ENCODE measurements around the gene PASK. TPM values are rescaled to one million over a fixed set of nuclear protein-coding genes. Genes with fewer than 3 reads are reported as not detected.

Gene PASK
- total RNA-seq, 5 donors from 2014 or later (not counting 1 experiment from before 2014, with no cell fraction given), result 80.5 to 272 (median 167) TPM

- no peak overlapping the region for H3K27ac Mint-ChIP-seq
- H3K36me3 Mint-ChIP-seq, result peaks cover 66% of the 10 kb centered on the region
- no peak overlapping the region for H3K4me3 ChIP-seq (ENCODE audit: control insufficient read depth in 1 of 2, extremely low read depth in 1 of 2, low read length in 1 of 2)
- no peaks in the 10 kb centered on the region for H3K27me3 ChIP-seq (replicated peaks in 1 of 2; ENCODE audit: control insufficient read depth in 2 of 2, extremely low read depth in 1 of 2, insufficient read depth in 2 of 2, low read length in 1 of 2)
- peaks cover 22 to 64% of the 10 kb centered on the region in 2 donors for H3K36me3 ChIP-seq (ENCODE audit: control insufficient read depth in 2 of 2, extremely low read depth in 1 of 2, insufficient read depth in 1 of 2, low read length in 1 of 2)
- H3K4me3 Mint-ChIP-seq, result no peak overlapping the region
- POLR2A ChIA-PET, result interaction anchor here in 1 of 2 donors (0.5 kb wide), 1 partner anchor 37 kb away, joined by 3 read pairs; no protein-coding TSS in a partner anchor
- CTCF ChIA-PET, result no interaction called here
- no peaks in the 10 kb centered on the region for H3K27me3 Mint-ChIP-seq
- H3K27ac ChIP-seq (ENCODE audit: low read length), result no peak overlapping the region
- no peak for ATAC-seq (replicated peaks in 1 of 4)
- 95% methylated on average over 20 of the region's 29 CpGs for WGBS (ENCODE audit: insufficient coverage)
- DNase-seq, result no peak
- H3K4me1 ChIP-seq (ENCODE audit: control insufficient read depth in 1 of 2, extremely low read depth in 1 of 2, insufficient read depth in 2 of 2, low read length in 2 of 2), result peaks cover 9 to 16% of the 10 kb centered on the region in 2 experiments
- peaks cover 25 to 35% (median 25%) of the 10 kb centered on the region in 3 donors for H3K4me1 Mint-ChIP-seq
- peaks cover 3 to 6% (median 6%) of the 10 kb centered on the region in 3 donors for H3K9me3 Mint-ChIP-seq
- H3K9me3 ChIP-seq, result no peaks in the 10 kb centered on the region
Observed at GRCh38 chr2:241087420-241088268, 61.6 kb downstream of the PASK start.

DNA sequence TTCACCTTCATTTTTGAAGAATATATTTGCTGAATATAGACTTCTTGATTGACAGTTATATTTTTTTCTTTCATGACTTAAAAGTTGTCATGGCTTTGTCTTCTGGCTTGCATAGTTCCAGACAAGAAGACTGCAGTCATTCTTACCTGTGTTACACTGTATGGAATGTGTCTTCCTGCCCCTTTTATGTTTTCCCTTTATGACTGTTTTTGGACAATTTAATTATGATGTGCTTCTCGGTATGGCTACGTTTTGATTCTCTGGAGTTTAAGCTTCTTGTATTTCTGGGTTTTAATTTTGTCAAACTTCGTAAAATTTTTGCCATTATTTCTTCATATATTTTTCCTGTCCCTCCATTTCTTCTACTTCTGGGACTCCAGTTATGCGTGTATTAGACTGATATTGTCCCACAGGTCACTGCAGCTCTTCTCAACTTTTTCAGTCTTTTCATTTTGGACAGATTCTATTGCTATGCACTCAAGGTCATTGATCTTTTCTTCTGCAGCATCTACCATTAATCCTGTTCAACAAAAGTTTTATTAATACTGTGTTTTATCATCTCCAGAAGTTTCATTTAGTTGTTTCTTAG is 64.3 kb downstream of the PASK start:
- Mint-ChIP-seq H3K4me3 (no peak overlapping the region), H3K36me3 (peaks cover 55% of the 10 kb centered on the region), H3K4me1 (peaks cover 13 to 33% (median 17%) of the 10 kb centered on the region in 3 donors), H3K27me3 (no peaks in the 10 kb centered on the region), H3K27ac (peak overlapping the region in 1 of 2 donors; percentile 68), H3K9me3 (peaks cover 3 to 6% (median 6%) of the 10 kb centered on the region in 3 donors)
- CTCF ChIA-PET, result no interaction called here
- H3K4me3 ChIP-seq (ENCODE audit: control insufficient read depth in 1 of 2, extremely low read depth in 1 of 2, low read length in 1 of 2), result no peak overlapping the region
- H3K9me3 ChIP-seq, result no peaks in the 10 kb centered on the region
- H3K36me3 ChIP-seq (ENCODE audit: control insufficient read depth in 2 of 2, extremely low read depth in 1 of 2, insufficient read depth in 1 of 2, low read length in 1 of 2), result peaks cover 20 to 40% of the 10 kb centered on the region in 2 donors
- POLR2A ChIA-PET, result no interaction called here
- H3K4me1 ChIP-seq (ENCODE audit: control insufficient read depth in 1 of 2, extremely low read depth in 1 of 2, insufficient read depth in 2 of 2, low read length in 2 of 2), result peaks cover 9 to 15% of the 10 kb centered on the region in 2 experiments
- no peaks in the 10 kb centered on the region for H3K27me3 ChIP-seq (replicated peaks in 1 of 2; ENCODE audit: control insufficient read depth in 2 of 2, extremely low read depth in 1 of 2, insufficient read depth in 2 of 2, low read length in 1 of 2)
- H3K27ac ChIP-seq (ENCODE audit: low read length), result no peak overlapping the region
- ATAC-seq (replicated peaks in 1 of 4) (no peak), DNase-seq (no peak)
- no CpG with 5 or more reads among the region's 4 CpGs for WGBS (ENCODE audit: insufficient coverage)

DNA sequence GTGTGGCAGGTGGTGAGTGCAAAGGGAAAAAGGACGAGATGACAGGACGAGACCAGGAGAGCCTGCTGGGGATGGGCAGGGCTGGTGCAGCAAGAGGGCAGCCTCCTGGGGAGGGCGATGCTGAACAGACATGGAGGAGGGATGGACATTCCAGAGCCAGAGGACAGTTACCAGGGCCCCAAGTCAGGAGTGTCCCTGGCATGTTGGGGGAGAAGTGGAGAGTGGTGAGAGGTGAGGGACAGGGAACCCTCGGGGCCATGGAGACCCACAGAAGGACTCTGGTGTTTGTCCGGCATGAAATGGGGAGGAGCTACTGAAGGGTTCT is 66.2 kb downstream of the PASK start:
- ChIA-PET POLR2A (no interaction called here), CTCF (no interaction called here)
- no peaks in the 10 kb centered on the region for H3K9me3 ChIP-seq
- no peak overlapping the region for H3K27ac ChIP-seq (ENCODE audit: low read length)
- peaks cover 7 to 21% of the 10 kb centered on the region in 2 donors for H3K36me3 ChIP-seq (ENCODE audit: control insufficient read depth in 2 of 2, extremely low read depth in 1 of 2, insufficient read depth in 1 of 2, low read length in 1 of 2)
- WGBS (ENCODE audit: insufficient coverage), result 90% methylated on average over 5 of the region's 5 CpGs
- H3K4me3 Mint-ChIP-seq, result no peak overlapping the region
- H3K36me3 Mint-ChIP-seq, result peaks cover 39% of the 10 kb centered on the region
- H3K27ac Mint-ChIP-seq, result peak overlapping the region; percentile 40 to 69
- no peaks in the 10 kb centered on the region for H3K27me3 Mint-ChIP-seq
- ATAC-seq (replicated peaks in 1 of 4), result no peak
- H3K4me3 ChIP-seq (ENCODE audit: control insufficient read depth in 1 of 2, extremely low read depth in 1 of 2, low read length in 1 of 2), result no peak overlapping the region
- peaks cover 0 to 14% of the 10 kb centered on the region in 2 experiments for H3K4me1 ChIP-seq (ENCODE audit: control insufficient read depth in 1 of 2, extremely low read depth in 1 of 2, insufficient read depth in 2 of 2, low read length in 2 of 2)
- H3K9me3 Mint-ChIP-seq, result peaks cover 3 to 6% (median 6%) of the 10 kb centered on the region in 3 donors
- H3K4me1 Mint-ChIP-seq, result peaks cover 7 to 28% (median 19%) of the 10 kb centered on the region in 3 donors
- no peaks in the 10 kb centered on the region for H3K27me3 ChIP-seq (replicated peaks in 1 of 2; ENCODE audit: control insufficient read depth in 2 of 2, extremely low read depth in 1 of 2, insufficient read depth in 2 of 2, low read length in 1 of 2)
- DNase-seq, result peak in 2 of 35 experiments; percentile 4 to 15

DNA sequence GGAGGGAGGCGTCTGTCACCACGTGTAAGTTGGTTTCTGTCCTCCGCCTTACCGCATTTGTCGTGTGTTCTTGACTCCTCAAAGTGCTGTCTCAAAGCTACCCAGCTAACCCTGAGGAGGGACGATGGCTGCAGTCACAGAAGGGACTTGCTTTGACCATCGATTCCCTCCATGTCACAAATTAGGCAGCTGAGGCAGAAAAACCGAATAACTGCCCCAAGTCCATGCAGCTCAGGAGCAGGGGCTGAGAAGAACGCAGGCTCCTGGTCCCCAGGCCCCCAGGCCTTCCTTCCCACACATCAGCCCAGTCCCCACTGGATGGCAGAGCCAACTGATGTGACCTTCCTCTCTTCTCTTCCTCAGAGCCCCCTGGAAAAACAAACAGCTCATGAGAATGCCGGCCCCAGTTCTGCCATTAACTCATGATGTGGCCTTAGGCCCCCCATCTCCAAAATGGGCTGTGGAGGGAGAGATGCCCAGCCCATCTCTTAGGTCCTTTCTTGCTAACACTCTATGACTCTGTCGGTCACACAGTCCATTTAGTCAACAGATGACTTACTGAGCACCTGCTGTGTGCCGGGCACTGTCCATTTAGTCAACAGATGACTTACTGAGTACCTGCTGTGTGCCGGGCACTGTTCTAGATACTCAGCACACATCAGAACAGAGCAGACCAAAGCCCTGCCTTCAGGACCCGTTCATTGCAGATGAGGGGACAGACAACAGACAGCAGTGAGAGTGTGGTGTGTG is 66.8 kb downstream of the PASK start:
- H3K27ac Mint-ChIP-seq, result peak overlapping the region; percentile 40 to 69
- ChIA-PET POLR2A (no interaction called here), CTCF (no interaction called here)
- 89% methylated on average over 13 of the region's 14 CpGs for whole genome bisulfite sequencing (ENCODE audit: insufficient coverage)
- no peak overlapping the region for H3K4me3 ChIP-seq (ENCODE audit: control insufficient read depth in 1 of 2, extremely low read depth in 1 of 2, low read length in 1 of 2)
- H3K36me3 ChIP-seq (ENCODE audit: control insufficient read depth in 2 of 2, extremely low read depth in 1 of 2, insufficient read depth in 1 of 2, low read length in 1 of 2), result peaks cover 2 to 16% of the 10 kb centered on the region in 2 donors
- H3K4me1 ChIP-seq (ENCODE audit: control insufficient read depth in 1 of 2, extremely low read depth in 1 of 2, insufficient read depth in 2 of 2, low read length in 2 of 2), result peaks cover 0 to 14% of the 10 kb centered on the region in 2 experiments
- peaks cover 33% of the 10 kb centered on the region for H3K36me3 Mint-ChIP-seq
- no peak overlapping the region for H3K27ac ChIP-seq (ENCODE audit: low read length)
- no peak overlapping the region for H3K4me3 Mint-ChIP-seq
- no peak for ATAC-seq (replicated peaks in 1 of 4)
- DNase-seq, result peak in 2 of 35 experiments; percentile 4 to 13
- no peaks in the 10 kb centered on the region for H3K27me3 Mint-ChIP-seq
- H3K9me3 Mint-ChIP-seq, result peaks cover 3 to 6% (median 6%) of the 10 kb centered on the region in 3 donors
- H3K4me1 Mint-ChIP-seq, result peaks cover 8 to 29% (median 24%) of the 10 kb centered on the region in 3 donors
- no peaks in the 10 kb centered on the region for H3K27me3 ChIP-seq (replicated peaks in 1 of 2; ENCODE audit: control insufficient read depth in 2 of 2, extremely low read depth in 1 of 2, insufficient read depth in 2 of 2, low read length in 1 of 2)
- H3K9me3 ChIP-seq, result no peaks in the 10 kb centered on the region

DNA sequence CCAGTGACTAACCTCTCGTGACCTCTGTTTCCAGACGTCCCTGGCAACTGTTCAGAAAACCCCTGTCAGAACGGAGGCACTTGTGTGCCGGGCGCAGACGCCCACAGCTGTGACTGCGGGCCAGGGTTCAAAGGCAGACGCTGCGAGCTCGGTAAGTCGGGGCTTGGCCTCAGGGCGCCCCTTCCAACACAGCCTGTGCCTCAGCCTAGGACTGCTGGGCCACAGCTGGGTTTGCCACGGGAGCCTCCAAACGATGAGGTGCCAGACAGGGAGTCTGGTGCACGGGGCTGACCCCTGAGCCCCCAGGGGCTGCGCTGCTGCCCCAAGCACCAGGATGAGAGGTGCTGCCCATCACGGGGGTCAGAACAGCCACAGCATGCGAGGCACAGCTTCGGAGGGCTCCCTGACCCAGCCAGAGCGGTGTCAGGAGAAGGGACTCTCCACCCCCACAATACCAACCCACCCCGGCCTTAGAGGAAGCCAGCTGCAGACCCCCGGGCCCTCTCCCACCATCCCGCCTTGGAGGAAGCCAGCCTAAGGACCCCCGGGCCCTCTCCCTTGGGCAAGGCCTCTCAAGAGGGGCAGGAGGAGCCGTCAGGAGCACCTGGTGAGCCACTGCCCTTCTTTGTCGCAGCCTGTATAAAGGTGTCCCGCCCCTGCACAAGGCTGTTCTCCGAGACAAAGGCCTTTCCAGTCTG is 67.5 kb downstream of the PASK start:
- Mint-ChIP-seq H3K36me3 (peaks cover 27% of the 10 kb centered on the region), H3K4me1 (peaks cover 11 to 32% (median 25%) of the 10 kb centered on the region in 3 donors), H3K4me3 (no peak overlapping the region), H3K9me3 (peaks cover 3 to 6% (median 6%) of the 10 kb centered on the region in 3 donors), H3K27ac (peak overlapping the region in 1 of 2 donors; percentile 69), H3K27me3 (no peaks in the 10 kb centered on the region)
- H3K27ac ChIP-seq (ENCODE audit: low read length), result no peak overlapping the region
- ChIA-PET POLR2A (no interaction called here), CTCF (no interaction called here)
- WGBS (ENCODE audit: insufficient coverage), result 89% methylated on average over 26 of the region's 28 CpGs
- no peak for ATAC-seq (replicated peaks in 1 of 4)
- H3K4me3 ChIP-seq (ENCODE audit: control insufficient read depth in 1 of 2, extremely low read depth in 1 of 2, low read length in 1 of 2), result no peak overlapping the region
- no peaks in the 10 kb centered on the region for H3K27me3 ChIP-seq (replicated peaks in 1 of 2; ENCODE audit: control insufficient read depth in 2 of 2, extremely low read depth in 1 of 2, insufficient read depth in 2 of 2, low read length in 1 of 2)
- H3K4me1 ChIP-seq (ENCODE audit: control insufficient read depth in 1 of 2, extremely low read depth in 1 of 2, insufficient read depth in 2 of 2, low read length in 2 of 2), result peaks cover 0 to 14% of the 10 kb centered on the region in 2 experiments
- no peaks in the 10 kb centered on the region for H3K9me3 ChIP-seq
- DNase-seq, result no peak
- peaks cover 0 to 9% of the 10 kb centered on the region in 2 donors for H3K36me3 ChIP-seq (ENCODE audit: control insufficient read depth in 2 of 2, extremely low read depth in 1 of 2, insufficient read depth in 1 of 2, low read length in 1 of 2)

Data from T-cell (primary cell).